Mesodermal cell (in vitro differentiated cells): ENCODE data around the gene DOK7.
"Not testable (repeated sequence)": the region's sequence is repeated elsewhere in the genome, so short reads cannot be mapped to it uniquely, and the experiment has no call there.

ENCODE experiments used
- H3K27ac ChIP-seq: 2 replicates; pipeline ENCODE4 v1.7.0; 2013; ENCODE audit warnings: mild to moderate bottlenecking, low read depth, low read length, moderate library complexity; ENCODE audit not compliant: severe bottlenecking
- H3K36me3 ChIP-seq: 2 replicates; pipeline ENCODE4 v1.7.1; 2013; ENCODE audit warnings: mild to moderate bottlenecking, low read length, moderate library complexity; ENCODE audit not compliant: control insufficient read depth, insufficient read depth
- H3K4me1 ChIP-seq: one replicate; pipeline ENCODE4 v1.7.1; 2013; ENCODE audit warnings: mild to moderate bottlenecking, low read length; ENCODE audit not compliant: insufficient read depth, control insufficient read depth, poor library complexity, severe bottlenecking
- H3K4me3 ChIP-seq: 2 replicates; pipeline ENCODE4 v1.7.0; 2013; ENCODE audit warnings: low read length, control low read depth, mild to moderate bottlenecking; ENCODE audit not compliant: insufficient read depth, poor library complexity, severe bottlenecking; ENCODE audit errors: extremely low read depth
- H3K9me3 ChIP-seq: 2 replicates; pipeline ENCODE4 v1.7.1; 2013; ENCODE audit warnings: mild to moderate bottlenecking, low read length, moderate library complexity; ENCODE audit not compliant: control insufficient read depth
- WGBS, 2 experiments: methylation state at CpG; one replicate each; pipeline ENCODE4 v1.1.5; 2013; ENCODE audit warnings: missing lambda C conversion rate in 2 of 2; ENCODE audit not compliant: insufficient coverage in 2 of 2; 5-methylcytosine and 5-hydroxymethylcytosine counted together

Gene DOK7

GRCh38 chr4:3531318-3531878, 68.3 kb downstream of the DOK7 start:
- WGBS, 2 experiments, result 24 to 28% methylated on average over 13 to 16 of the region's 17 CpGs
- Histone ChIP-seq H3K27ac (no peak overlapping the region), H3K4me3 (peak overlapping the region; percentile 79)

GRCh38 chr4:3531879-3532750, 69.0 kb downstream of the DOK7 start, which contains the start of gene LRPAP1:
LRPAP1 (minus strand) TSS chr4:3532422; CDS start chr4:3532412, 10 bp downstream.
- H3K27ac ChIP-seq, result no peak within 1 kb of the TSS
- H3K4me3 ChIP-seq, result peak within 1 kb of the TSS; percentile 79
- no peaks in the 10 kb centered on the region for H3K9me3 ChIP-seq
- 0 to 1% methylated on average over 54 to 62 of the region's 84 CpGs for WGBS, 2 experiments
- H3K4me1 ChIP-seq, result no peaks in the 10 kb centered on the region
- peaks cover 23% of the 10 kb centered on the region for H3K36me3 ChIP-seq

More at GRCh38 chr4:3531318-3531878, 68.3 kb downstream of the DOK7 start:
- H3K4me1 ChIP-seq, result no peaks in the 10 kb centered on the region
- no peaks in the 10 kb centered on the region for H3K9me3 ChIP-seq
- H3K36me3 ChIP-seq, result peaks cover 23% of the 10 kb centered on the region

GRCh38 chr4:3532751-3533422, 69.8 kb downstream of the DOK7 start:
- Histone ChIP-seq H3K36me3 (peaks cover 23% of the 10 kb centered on the region), H3K4me3 (peak overlapping the region; percentile 79), H3K27ac (no peak overlapping the region), H3K9me3 (no peaks in the 10 kb centered on the region), H3K4me1 (no peaks in the 10 kb centered on the region)
- 24 to 33% methylated on average over 39 to 41 of the region's 42 CpGs for whole genome bisulfite sequencing, 2 experiments

- no peak overlapping the region for H3K27ac ChIP-seq
- peaks cover 20% of the 10 kb centered on the region for H3K36me3 ChIP-seq
- 94 to 97% methylated on average over 5 of the region's 7 CpGs for WGBS, 2 experiments
- H3K4me1 ChIP-seq, result no peaks in the 10 kb centered on the region
- no peaks in the 10 kb centered on the region for H3K9me3 ChIP-seq
- H3K4me3 ChIP-seq, result no peak overlapping the region
These were observed 70.3 kb downstream of the DOK7 start for GRCh38 chr4:3533423-3533820.

DNA sequence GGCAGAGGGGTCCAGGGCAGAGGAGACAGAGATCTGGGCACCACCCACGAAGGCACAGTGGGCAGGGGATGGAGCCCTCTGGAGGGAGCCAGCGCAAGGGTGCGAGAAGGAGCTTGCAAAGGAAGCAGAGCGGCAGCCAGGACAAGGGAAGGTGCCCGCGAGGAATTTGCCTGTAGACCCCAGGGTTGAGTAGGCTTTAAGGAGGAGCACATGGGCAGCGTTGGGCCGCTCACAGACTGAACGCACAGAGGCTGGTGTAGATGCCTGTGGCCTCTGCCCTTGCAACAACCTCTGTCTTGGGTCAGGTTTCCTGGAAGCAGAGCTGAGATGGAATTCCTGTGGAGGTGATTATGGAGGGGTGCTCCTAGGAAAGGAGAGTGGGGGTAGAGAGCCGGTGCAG, 72.7 kb downstream of the DOK7 start:
- not testable (repeated sequence) for H3K36me3 ChIP-seq, H3K4me3 ChIP-seq, H3K27ac ChIP-seq, H3K4me1 ChIP-seq, H3K9me3 ChIP-seq
- WGBS, 2 experiments, result 92 to 96% methylated on average over 5 of the region's 10 CpGs

- H3K36me3 ChIP-seq, H3K4me1 ChIP-seq, H3K9me3 ChIP-seq, H3K4me3 ChIP-seq, H3K27ac ChIP-seq: not testable (repeated sequence)
- 98% methylated on average over 10 to 12 of the region's 23 CpGs for WGBS, 2 experiments
These were observed 75.8 kb downstream of the DOK7 start for GRCh38 chr4:3538906-3539305.

GRCh38 chr4:3543415-3543814, 80.3 kb downstream of the DOK7 start:
- H3K4me3 ChIP-seq, H3K27ac ChIP-seq, H3K4me1 ChIP-seq, H3K9me3 ChIP-seq, H3K36me3 ChIP-seq: not testable (repeated sequence)
- 80 to 88% methylated on average over 4 to 5 of the region's 8 CpGs for WGBS, 2 experiments
